AG04450 (cell line): ENCODE results near the gene GNAS-AS1. TPM values are rescaled to one million over a fixed set of nuclear protein-coding genes. Genes with fewer than 3 reads are reported as not detected.
"Not testable (repeated sequence)": the region's sequence is repeated elsewhere in the genome, so short reads cannot be mapped to it uniquely, and the experiment has no call there.

Source experiments
- CTCF ChIA-PET: fragments of 300-600, 350-600 bp; formaldehyde crosslinking; extraction: SDS; loops from one replicate; lab custom pipeline; 2022; ENCODE audit warnings: antibody characterized with exemption, inconsistent platforms; lab: Charles Lee
- POLR2A ChIA-PET: fragments of 350-600 bp; formaldehyde crosslinking; extraction: SDS; loops from one replicate; lab custom pipeline; 2021; ENCODE audit warnings: antibody characterized with exemption, inconsistent platforms; lab: Yijun Ruan, JAX
- DNase-seq: peaks from one replicate; pipeline ENCODE4 v3.0.0-alpha.2; 2011; ENCODE audit warnings: low read depth, low spot score
- H3K27ac ChIP-seq: one replicate; pipeline ENCODE4 v1.5.1; 2012; ENCODE audit warnings: low read depth, low read length, control low read depth
- H3K27me3 ChIP-seq: one replicate; pipeline ENCODE4 v1.6.0; 2012; ENCODE audit warnings: low read length; ENCODE audit not compliant: control insufficient read depth, insufficient read depth
- H3K4me3 ChIP-seq: 2 replicates; pipeline ENCODE4 v1.5.1; 2011; ENCODE audit warnings: mild to moderate bottlenecking, low read depth, low read length, control low read depth
- H3K9me3 ChIP-seq: 2 replicates; pipeline ENCODE4 v1.5.1; 2012; ENCODE audit warnings: low read length; ENCODE audit not compliant: control insufficient read depth, insufficient read depth
- polyA plus RNA-seq: library from polyadenylated mRNA; depleted of rRNA; stranded (reverse); fragments of >200 nt; gene quantifications from 2 replicates; pipeline ENCODE4 v1.2.3, GENCODE V29; 2011
- TF ChIP-seq, protein P1 (sequence below): IDR thresholded peaks from 2 replicates; pipeline ENCODE4 v1.5.1; 2011; ENCODE audit warnings: low read depth, low read length, control low read depth, inconsistent platforms

Gene GNAS-AS1
- polyA plus RNA-seq, 1 experiment = 0.52 TPM

GRCh38 chr20:58824843-58825242, 25.9 kb downstream of the GNAS-AS1 start:
- no peak for DNase-seq
- POLR2A ChIA-PET = no interaction called here
- TF ChIP-seq, protein P1, sequence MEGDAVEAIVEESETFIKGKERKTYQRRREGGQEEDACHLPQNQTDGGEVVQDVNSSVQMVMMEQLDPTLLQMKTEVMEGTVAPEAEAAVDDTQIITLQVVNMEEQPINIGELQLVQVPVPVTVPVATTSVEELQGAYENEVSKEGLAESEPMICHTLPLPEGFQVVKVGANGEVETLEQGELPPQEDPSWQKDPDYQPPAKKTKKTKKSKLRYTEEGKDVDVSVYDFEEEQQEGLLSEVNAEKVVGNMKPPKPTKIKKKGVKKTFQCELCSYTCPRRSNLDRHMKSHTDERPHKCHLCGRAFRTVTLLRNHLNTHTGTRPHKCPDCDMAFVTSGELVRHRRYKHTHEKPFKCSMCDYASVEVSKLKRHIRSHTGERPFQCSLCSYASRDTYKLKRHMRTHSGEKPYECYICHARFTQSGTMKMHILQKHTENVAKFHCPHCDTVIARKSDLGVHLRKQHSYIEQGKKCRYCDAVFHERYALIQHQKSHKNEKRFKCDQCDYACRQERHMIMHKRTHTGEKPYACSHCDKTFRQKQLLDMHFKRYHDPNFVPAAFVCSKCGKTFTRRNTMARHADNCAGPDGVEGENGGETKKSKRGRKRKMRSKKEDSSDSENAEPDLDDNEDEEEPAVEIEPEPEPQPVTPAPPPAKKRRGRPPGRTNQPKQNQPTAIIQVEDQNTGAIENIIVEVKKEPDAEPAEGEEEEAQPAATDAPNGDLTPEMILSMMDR = no peak
- Histone ChIP-seq H3K4me3 (no peak overlapping the region), H3K27ac (no peak overlapping the region), H3K9me3 (no peaks in the 10 kb centered on the region; the same call in 1 of the 2 replicates), H3K27me3 (peaks cover 2% of the 10 kb centered on the region)
- CTCF ChIA-PET = no interaction called here

- ChIA-PET CTCF (no interaction called here), POLR2A (interaction anchor here (0.5 kb wide), 1 partner anchor 1320 kb away, joined by 3 read pairs; no protein-coding TSS in a partner anchor)
- no peak overlapping the region for H3K27ac ChIP-seq
- no peaks in the 10 kb centered on the region; the same call in 1 of the 2 replicates for H3K9me3 ChIP-seq
- TF ChIP-seq, protein P1 = no peak
- no peak overlapping the region for H3K4me3 ChIP-seq
- peaks cover 4% of the 10 kb centered on the region for H3K27me3 ChIP-seq
- no peak for DNase-seq
Observed at GRCh38 chr20:58822748-58823730, 27.7 kb downstream of the GNAS-AS1 start.

DNA sequence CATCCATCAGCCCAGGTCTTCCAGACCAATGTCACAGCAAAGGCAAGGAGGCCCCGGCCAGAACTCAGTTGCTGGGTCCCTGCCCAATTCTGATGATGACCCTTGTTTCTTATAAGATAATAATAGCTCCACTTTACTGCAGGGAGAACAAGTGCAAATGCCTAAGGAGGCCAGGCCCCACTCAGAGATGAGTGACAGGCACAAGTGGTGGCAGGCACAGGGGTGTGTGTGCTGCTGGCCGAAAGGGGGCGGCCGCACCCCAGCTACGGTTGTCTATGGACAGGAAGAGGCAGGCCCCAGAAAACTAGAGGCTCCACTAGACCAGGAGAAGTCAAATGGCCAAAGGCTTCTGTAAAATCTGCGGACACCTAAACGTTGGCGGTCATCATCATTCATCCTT, 28.6 kb downstream of the GNAS-AS1 start:
- CTCF ChIA-PET = no interaction called here
- Histone ChIP-seq H3K27me3 (peaks cover 4% of the 10 kb centered on the region), H3K9me3 (no peaks in the 10 kb centered on the region; the same call in 1 of the 2 replicates), H3K27ac (no peak overlapping the region), H3K4me3 (no peak overlapping the region)
- no peak for DNase-seq
- POLR2A ChIA-PET = no interaction called here
- TF ChIP-seq, protein P1 = no peak

DNA sequence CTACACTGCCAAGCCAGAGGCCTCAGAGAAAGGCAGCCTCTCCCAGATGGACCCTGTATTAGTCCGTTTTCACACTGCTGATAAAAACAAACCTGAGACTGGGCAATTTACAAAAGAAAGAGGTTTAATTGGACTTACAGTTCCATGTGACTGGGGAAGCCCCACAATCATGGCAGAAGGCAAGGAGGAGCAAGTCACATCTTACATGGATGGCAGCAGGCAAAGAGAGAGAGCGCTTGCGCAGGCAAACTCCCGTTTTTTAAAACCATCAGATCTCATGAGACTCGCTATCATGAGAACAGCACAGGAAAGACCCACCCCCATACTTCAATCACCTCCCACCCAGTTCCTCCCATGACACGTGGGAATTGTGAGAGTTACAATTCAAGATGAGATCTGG, 30.2 kb downstream of the GNAS-AS1 start:
- CTCF ChIA-PET, H3K27ac ChIP-seq, H3K27me3 ChIP-seq, DNase-seq, POLR2A ChIA-PET, H3K4me3 ChIP-seq, H3K9me3 ChIP-seq: not testable (repeated sequence)

- Histone ChIP-seq H3K9me3 (no peaks in the 10 kb centered on the region; the same call in 1 of the 2 replicates), H3K4me3 (no peak overlapping the region), H3K27ac (no peak overlapping the region), H3K27me3 (peaks cover 4% of the 10 kb centered on the region)
- DNase-seq = no peak
- ChIA-PET CTCF (no interaction called here), POLR2A (no interaction called here)
- TF ChIP-seq, protein P1 = no peak
Observed at GRCh38 chr20:58819921-58820320, 30.8 kb downstream of the GNAS-AS1 start.
